GM19240 (cell line): ENCODE data around the gene TMEM263.
"Not testable (repeated sequence)": the region's sequence is repeated elsewhere in the genome, so short reads cannot be mapped to it uniquely, and the experiment has no call there.

Experiments used
- DNase-seq: peaks from one replicate; pipeline ENCODE4 v3.0.0; 2011; ENCODE audit warnings: low spot score; ENCODE audit not compliant: insufficient read length

Gene TMEM263

DNA sequence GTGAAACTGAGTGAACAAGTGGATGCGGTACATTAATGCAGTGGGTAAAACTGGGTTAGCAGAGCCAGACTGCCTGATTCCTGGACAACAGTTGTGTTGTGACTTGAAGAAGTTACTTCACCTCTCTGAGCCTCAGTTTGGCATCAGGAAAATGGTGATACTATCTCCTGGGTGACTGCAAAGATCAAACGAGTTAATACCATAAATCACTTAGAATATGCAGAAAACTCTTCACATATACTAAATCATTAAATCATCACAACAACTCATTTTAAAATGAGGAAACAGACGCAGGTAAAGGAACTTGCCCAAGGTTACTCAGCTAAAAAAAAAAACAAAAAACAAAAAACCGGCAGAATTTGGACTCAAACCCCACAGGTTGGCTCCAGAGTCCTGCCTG, 30.4 kb downstream of the TMEM263 start:
- no peak for DNase-seq

DNA sequence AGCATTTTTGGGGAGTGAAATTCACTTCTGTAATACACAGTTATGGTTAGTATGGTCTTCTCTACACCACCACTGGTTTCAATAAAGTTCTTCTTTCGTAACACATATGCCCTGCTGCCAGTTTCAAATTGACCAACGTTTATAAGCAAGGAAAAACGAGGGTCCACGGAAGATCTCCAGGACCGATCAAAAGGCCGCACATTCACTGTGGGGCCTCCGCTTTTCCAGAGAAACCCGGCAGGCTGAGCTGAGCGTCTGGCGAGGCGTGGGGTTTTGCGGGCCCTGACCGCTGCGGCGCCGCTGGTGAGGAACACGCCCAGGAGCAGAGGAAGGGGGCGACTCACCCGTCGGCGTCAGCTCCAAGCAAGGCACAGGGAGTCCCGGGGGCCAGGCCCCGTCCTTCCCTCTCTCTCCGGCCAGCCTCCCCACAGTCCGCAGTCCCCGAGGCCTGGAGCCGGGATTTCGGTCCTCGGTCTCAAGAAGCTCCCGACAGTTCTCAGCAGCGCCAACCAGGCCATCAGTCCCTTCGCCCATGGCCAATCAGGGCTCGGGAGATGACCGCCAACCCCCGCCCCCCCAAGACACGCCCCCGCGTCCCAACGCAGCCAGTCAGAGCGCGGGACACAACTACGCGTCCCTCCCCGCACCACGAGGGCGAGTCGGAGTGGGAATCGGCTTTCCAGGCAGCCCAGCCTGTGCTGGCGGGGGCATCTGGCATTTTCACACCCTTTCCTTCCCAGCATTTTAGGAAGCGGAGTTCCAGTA, 31.1 kb downstream of the TMEM263 start, which contains the start of gene MTERF2:
Gene MTERF2, minus strand, starts transcription at position 522 of the 765 bp plus-strand sequence. CDS start 8,432 bp downstream, outside the sequence.
- DNase-seq = peak; percentile 67

DNA sequence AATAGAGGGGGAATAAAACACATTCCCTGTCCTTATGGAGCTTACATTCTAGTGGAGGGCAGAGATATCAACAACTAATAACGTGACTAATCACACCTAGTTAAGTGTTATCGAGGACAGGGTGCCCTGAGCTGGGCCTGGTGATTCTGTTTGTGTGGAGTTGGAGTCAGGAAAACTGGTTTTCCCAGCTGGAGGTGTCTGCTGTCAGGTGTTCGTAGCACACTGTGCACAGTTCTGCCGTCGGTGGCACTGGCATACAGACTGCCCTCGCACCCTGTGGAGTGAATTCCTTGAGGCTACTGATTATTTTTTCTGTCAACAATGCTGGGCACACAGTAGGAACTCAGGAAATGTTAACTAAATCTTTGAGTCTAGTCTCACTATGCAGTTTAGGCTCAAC, 32.1 kb downstream of the TMEM263 start:
- DNase-seq = no peak

DNA sequence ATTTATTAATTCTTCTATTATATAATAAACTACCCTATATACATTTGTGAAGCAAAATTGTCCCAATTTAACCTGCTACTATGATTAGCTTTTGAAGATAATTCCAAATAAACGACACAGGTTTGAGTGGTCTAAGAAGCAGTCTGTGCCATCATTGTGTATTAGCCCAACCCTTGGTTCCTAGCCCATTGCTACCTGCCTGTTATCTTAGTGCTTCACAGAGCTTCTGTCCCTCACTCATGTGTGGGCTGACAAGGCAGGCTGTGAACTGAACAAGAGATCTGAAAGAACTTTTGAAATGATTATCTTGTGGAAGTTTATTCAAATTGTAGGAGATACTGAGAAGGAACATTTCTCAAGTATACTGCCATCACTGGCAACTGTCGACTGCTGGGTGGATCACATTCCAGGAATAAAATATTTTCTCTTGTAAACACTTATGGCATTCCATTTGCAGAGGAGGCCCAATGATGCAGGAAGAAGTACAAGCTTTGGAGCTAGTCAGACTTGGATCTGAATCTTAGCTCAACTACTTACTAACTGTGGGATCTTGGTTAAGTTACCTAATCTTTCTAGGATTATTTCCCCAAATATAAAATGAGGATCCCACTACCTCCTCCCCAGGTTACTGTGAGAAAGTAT, 39.0 kb downstream of the TMEM263 start:
- no peak for DNase-seq

DNA sequence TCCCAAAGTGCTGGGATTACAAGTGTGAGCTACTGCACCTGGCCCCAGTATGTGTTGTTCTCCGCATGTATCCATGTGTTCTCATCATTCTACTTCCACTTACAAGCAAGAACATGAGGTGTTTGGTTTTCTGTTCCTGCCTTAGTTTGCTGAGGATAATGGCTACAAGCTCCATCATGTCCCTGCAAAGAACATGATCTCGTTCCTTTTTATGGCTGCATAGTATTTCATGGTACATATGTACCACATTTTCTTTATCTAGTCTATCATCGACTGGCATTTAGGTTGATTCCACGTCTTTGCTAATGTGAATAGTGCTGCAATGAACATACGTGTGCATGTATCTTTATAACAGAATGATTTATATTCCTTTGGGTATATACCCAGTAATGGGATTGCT, 40.4 kb downstream of the TMEM263 start:
- DNase-seq = not testable (repeated sequence)

DNA sequence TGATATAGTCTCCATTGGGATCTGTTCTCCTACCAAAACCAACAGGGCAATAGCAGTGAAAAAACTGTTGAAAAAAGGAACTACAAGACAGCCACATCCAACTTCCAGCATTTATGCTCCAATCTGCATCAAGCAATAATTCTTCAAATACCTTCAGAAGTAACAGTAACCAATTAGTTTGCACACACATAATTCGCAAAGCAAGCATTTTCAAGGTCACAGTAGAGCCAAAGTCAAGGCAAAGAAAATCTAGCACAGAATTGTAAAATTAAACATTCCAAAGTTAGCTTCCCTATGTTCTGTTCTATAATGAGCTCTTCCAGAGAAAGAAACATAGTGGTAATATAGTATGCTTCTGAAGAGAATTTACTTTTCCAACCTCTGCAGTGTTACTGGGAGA, 42.2 kb downstream of the TMEM263 start:
- DNase-seq = no peak

DNA sequence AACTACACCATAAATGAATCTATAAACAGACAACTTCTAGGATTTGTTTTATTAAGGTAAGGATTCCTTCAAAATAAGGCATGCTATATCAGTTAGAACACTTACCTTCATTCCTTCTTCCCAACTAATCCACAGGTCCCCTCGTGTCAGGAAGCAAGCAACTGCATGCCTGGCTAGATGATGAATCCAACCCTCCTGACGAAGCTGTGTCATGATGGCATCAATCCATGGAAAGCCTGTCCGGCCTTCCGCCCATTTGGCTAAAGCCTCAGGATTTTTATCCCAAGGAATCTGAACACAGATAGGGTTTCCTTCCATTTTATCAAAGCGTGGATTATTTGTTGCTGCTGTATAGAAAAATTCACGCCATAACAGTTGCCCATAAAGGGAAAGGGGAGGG, 43.7 kb downstream of the TMEM263 start:
- no peak for DNase-seq

DNA sequence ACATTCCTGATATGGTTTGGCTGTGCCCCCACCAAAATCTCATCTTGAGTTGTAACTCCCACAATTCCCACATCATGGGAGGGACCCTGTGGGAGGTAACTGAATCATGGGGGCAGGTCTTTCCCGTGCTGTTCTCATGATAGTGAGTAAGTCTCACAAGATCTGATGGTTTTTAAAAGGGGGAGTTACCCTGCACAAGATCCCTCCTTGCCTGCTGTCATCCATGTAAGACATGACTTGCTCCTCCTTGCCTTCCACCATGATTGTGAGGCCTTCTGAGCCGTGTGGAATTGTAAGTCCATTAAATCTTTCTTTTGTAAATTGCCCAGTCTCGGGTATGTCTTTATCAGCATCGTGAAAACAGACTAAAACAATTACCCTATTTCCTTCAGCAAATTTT, 47.0 kb downstream of the TMEM263 start:
- DNase-seq = not testable (repeated sequence)

DNA sequence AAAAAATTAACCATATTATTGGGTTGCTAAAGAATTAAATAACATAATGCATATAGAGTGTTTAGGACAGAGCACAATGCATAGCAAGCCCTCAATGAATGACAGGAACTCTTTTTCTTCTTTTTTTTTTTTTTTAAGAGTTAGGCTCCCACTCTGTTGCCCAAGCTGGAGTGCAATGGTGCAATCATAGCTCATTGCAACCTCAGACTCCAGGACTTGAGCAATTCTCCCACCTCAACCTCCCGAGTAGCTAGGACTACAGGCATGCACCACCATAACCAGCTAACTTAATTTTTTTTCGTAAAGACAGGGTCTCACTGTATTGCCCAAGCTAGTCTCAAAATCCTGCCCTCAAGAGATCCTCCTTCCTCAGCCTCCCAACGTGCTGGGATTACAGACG, 51.7 kb downstream of the TMEM263 start:
- no peak for DNase-seq

DNA sequence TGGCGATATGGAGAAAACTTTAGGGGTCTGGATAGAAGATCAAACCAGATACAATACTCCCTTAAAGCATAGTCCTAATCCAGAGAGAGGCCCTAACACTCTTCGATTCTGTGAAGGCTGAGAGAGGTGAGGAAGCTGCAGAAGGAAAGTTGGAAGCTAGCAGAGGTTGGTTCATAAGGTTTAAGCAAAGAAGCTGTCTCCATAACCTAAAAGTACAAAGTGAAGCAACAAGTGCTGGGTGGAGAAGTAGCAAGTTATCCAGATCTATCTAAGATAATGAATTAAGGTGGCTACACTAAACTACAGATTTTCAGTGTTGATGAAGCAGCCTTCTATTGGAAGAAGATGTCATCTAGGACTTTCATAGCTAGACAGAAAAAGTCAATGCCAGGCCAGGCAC, 55.8 kb downstream of the TMEM263 start:
- DNase-seq = no peak

DNA sequence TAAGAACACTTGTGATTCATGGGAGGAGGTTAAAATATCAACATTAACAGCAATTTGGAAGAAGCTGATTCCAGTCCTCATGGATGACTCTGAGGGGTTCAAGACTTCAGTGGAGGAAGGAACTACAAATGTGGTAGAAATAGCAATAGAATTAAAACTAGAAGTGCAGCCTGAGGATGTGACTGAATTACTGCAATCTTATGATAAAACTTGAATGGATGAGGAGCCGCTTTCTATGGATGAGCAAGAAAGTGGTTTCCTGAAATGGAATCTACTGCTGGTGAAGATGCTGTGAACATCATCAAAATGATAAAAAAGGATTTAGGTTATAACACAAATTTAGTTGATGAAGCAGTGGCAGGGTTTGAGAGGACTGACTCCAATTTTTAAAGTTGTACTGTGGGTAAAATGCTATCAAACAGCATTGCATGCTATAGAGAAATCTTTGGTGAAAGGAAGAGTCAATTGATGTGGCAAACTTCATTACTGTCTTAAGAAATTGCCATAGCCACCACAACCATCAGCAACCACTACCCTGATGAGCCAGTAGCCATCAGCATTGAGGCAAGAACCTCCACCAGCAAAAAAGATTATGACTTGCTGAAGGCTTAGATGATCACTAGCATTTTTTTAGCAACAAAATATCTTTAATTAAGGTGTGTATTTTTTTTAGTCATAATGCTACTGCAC, 57.2 kb downstream of the TMEM263 start:
- no peak for DNase-seq

DNA sequence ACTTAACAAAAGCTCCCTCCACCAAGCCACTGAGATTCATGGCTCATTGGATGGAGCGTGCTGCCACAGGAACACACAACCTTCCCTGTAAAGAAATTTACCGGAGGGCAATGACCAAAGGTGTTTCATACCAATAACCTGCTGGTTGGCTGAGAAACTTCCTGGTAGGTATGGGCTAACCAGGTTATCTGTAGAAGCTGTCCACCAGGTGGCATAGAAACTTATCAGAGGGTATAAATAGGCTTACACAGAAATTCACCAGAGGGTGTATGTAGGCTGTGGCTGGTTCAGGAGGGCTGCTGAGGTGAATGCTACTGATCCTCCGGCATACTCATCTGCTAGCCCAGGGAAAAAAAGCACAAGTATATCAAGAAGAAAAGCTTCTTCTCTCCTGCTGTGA, 58.3 kb downstream of the TMEM263 start:
- no peak for DNase-seq

DNA sequence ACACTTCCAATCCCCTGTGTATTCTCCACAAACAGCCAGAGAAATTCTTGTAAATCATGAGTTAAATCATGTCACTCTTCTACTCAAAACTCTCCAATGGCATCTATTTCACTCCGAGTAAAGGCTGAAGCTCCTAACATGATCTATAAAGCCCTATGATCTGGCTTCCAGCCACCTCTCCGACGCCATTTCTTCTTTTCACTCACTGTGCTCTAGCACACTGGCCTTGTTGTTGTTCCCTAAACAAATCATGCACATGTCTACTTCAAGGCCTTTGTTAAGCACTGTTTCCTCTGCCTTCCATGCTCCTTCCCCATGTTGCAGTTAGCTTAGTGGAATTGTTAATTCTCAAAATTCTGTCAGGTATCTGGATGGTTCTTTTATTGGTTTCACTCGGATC, 61.3 kb downstream of the TMEM263 start:
- no peak for DNase-seq

DNA sequence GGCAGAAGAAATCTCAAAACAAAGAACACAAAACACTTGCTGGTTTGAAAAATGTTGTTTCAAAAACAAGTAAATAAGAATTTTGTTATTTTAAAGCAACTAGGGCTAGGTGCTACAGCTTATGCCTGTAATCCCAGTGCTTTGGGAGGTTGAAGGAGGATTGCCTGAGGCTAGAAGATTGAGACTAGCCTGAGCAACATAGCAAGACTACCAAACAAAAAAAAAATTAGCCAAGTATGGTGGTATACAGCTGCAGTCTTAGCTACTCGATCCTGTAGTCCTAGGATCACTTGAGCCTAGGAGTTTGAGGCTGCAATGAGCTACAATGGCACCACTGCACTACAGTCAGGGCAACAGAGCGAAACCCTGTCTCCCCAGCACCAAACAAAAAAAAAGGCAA, 63.8 kb downstream of the TMEM263 start:
- DNase-seq = no peak
